ENCODE measurements around the gene PPT2. TPM values are rescaled to one million over a fixed set of nuclear protein-coding genes. Genes with fewer than 3 reads are reported as not detected.

PPT2 gene
- total RNA-seq, 4 donors from 2014 or later, result 36.6 to 220 (median 56.9) TPM

DNA sequence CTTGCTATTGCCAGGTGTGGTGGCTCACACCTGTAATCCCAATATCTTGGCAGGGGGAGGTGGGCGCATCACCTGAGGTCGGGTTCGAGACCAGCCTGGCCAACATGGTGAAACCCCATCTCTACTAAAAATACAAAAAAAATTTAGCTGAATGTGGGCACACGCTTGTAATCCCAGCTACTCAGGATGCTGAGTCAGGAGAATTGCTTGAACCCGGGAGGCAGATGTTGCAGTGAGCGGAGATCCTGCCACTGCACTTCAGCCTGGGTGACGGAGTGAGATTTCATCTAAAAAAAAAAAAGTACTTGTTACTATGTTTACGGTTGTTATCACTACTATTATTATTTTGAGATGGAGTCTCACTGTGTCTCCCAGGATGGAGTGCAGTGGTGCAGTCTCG lies 3.0 kb downstream of the PPT2 start:
- WGBS, 2 donors, result 92 to 93% methylated on average over 9 of the region's 9 CpGs
- no peak for TF ChIP-seq POLR2A (IDR thresholded peaks at IDR 0.05)
- TF ChIP-seq, protein P1, sequence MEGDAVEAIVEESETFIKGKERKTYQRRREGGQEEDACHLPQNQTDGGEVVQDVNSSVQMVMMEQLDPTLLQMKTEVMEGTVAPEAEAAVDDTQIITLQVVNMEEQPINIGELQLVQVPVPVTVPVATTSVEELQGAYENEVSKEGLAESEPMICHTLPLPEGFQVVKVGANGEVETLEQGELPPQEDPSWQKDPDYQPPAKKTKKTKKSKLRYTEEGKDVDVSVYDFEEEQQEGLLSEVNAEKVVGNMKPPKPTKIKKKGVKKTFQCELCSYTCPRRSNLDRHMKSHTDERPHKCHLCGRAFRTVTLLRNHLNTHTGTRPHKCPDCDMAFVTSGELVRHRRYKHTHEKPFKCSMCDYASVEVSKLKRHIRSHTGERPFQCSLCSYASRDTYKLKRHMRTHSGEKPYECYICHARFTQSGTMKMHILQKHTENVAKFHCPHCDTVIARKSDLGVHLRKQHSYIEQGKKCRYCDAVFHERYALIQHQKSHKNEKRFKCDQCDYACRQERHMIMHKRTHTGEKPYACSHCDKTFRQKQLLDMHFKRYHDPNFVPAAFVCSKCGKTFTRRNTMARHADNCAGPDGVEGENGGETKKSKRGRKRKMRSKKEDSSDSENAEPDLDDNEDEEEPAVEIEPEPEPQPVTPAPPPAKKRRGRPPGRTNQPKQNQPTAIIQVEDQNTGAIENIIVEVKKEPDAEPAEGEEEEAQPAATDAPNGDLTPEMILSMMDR (IDR thresholded peaks at IDR 0.05), result no peak
- intact Hi-C loops (cut with DNase I; ENCODE audit: low total_unique reads), result no loop called here
- no peak overlapping the region for H3K4me3 ChIP-seq (ENCODE audit: low read depth, poor library complexity, severe bottlenecking)
- DNase-seq (ENCODE audit: low spot score in 2 of 2), result no peak

DNA sequence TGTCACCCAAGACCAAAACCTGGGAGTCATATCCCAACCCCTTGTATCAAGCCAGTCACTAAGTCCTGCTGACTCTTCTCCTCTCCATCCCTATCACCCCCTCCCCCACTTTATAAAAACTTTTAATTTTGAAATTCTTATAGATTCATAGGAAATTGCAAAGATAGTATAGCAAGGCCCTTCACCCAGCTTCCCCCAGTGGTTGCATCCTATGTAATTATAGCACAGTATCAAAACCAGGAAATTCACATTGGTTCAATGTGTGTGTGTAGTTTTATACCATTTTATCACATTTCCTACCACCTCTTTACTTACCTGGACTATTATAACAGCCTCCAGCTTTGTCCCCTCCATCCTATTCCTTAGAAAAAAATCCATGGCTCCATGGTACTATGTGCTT lies 4.1 kb downstream of the PPT2 start:
- H3K4me3 ChIP-seq (ENCODE audit: low read depth, poor library complexity, severe bottlenecking), result no peak overlapping the region
- intact Hi-C loops (cut with DNase I; ENCODE audit: low total_unique reads), result no loop called here
- TF ChIP-seq, protein P1 (IDR thresholded peaks at IDR 0.05), result no peak
- no peak for TF ChIP-seq POLR2A (IDR thresholded peaks at IDR 0.05)
- no peak for DNase-seq (ENCODE audit: low spot score in 2 of 2)

DNA sequence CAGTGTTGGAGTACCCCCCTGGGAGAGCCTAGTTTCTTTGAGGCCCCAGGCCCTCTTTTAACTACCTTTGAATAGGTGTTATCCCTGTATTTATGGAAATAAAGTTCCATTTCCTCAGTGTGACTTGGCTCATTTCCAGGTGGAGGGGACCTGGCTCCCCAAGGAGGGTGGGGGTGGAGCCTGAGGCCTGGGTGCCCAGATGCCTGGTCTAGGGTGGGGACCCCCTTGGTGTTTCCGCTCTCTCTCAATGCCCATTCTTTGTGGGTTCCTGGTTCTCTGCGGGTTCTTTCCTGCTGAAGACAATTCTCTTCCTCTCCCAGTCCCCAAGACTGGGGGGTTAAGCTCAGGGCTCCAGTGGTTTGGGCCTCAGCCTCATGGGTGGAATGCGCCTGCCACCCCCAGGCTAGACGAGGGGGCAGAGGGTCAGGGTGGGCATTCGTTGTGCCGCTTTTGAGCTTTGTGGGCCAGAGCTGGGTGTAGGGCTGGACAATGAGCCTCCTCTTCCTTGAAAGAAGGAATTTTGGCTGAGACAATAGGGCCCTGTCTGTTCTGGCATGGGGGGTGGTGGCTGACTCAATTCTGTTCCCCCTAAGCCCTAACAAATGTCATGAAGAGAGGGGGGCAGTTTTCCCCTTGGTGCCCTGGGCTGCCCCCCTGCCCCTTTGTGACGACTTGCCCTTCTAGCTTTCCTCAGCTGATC lies 9.8 kb downstream of the PPT2 start:
- no peak for DNase-seq (ENCODE audit: low spot score in 2 of 2)
- TF ChIP-seq, protein P1 (IDR thresholded peaks at IDR 0.05), result no peak
- no peak for TF ChIP-seq POLR2A (IDR thresholded peaks at IDR 0.05)
- intact Hi-C loops (cut with DNase I; ENCODE audit: low total_unique reads), result no loop called here
- WGBS, 2 donors, result 74 to 82% methylated on average over 5 to 7 of the region's 7 CpGs
- H3K4me3 ChIP-seq (ENCODE audit: low read depth, poor library complexity, severe bottlenecking), result no peak overlapping the region

DNA sequence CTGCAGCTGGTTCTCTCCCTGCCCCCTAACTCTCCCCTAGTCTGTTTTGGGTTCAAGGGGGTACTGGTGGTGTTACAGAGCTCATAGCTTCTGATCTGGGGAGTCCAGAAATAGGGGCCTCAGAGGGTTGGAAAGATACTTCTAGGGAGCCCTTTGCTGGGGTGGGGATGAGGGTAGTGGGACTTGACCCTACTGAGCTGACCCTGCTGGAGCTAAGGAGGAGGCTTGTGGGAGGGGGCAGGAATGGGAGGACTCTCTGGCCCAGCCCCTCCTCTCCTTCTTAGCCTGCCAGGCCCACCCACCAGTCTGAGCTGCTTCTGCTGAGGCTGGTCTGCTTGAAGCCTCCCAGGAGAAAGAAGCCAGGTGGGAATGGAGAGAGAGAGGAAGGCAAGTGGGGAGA lies 10.4 kb downstream of the PPT2 start, which contains the start of gene EGFL8:
Gene EGFL8, plus strand, starts transcription at position 301 of the 400 bp plus-strand sequence. CDS start 1,571 bp downstream, outside the sequence.
- TF ChIP-seq, protein P1 (IDR thresholded peaks at IDR 0.05), result no peak
- no peak for TF ChIP-seq POLR2A (IDR thresholded peaks at IDR 0.05)
- no peak within 1 kb of the TSS for H3K4me3 ChIP-seq (ENCODE audit: low read depth, poor library complexity, severe bottlenecking)
- DNase-seq (ENCODE audit: low spot score in 2 of 2), result no peak
- intact Hi-C loops (cut with DNase I; ENCODE audit: low total_unique reads), result no loop called here

DNA sequence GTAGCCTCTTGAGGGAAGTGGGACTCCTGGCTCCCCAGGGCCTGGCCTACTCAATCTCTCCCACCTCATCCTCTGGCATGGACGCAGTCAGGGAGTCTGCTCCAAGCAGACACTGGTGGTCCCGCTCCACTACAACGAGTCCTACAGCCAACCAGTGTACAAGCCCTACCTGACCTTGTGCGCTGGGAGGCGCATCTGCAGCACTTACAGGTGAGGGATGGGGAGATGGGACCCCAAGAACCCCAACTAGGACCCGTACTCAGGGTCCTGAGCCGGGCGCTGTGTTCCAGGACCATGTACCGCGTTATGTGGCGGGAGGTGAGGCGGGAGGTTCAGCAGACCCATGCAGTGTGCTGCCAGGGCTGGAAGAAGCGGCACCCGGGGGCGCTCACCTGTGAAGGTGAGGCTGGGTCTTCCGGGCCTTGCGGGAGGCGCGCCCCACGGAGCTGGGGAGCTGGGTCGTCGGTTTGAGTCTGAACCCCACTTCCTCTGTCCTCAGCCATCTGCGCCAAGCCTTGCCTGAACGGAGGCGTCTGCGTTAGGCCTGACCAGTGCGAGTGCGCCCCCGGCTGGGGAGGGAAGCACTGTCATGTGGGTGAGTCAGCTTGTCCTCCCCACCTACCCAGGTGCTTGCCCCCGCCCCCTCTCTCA lies 12.6 kb downstream of the PPT2 start:
- 80 to 88% methylated on average over 28 to 30 of the region's 30 CpGs for WGBS, 2 donors
- H3K4me3 ChIP-seq (ENCODE audit: low read depth, poor library complexity, severe bottlenecking), result no peak overlapping the region
- TF ChIP-seq POLR2A (IDR thresholded peaks at IDR 0.05), result no peak
- TF ChIP-seq, protein P1 (IDR thresholded peaks at IDR 0.05), result no peak
- DNase-seq (ENCODE audit: low spot score in 2 of 2), result no peak
- intact Hi-C loops (cut with DNase I; ENCODE audit: low total_unique reads), result no loop called here
